Measurements from ENCODE around the gene TMEM214.

TMEM214 gene

GRCh38 chr2:27013738-27014137, 19.0 kb upstream of the TMEM214 start:
- DNase-seq: no peak

GRCh38 chr2:27014771-27015433, 17.9 kb upstream of the TMEM214 start:
- no peak for DNase-seq

GRCh38 chr2:27016801-27017325, 15.9 kb upstream of the TMEM214 start:
- peak; percentile 50 for DNase-seq

GRCh38 chr2:27018142-27018541, 14.6 kb upstream of the TMEM214 start:
- DNase-seq: no peak

GRCh38 chr2:27019459-27019858, 13.3 kb upstream of the TMEM214 start:
- no peak for DNase-seq

- no peak for DNase-seq
Observed at GRCh38 chr2:27019931-27020855, 12.6 kb upstream of the TMEM214 start.

GRCh38 chr2:27021253-27022049, 11.3 kb upstream of the TMEM214 start:
- no peak for DNase-seq

- DNase-seq: no peak
Observed at GRCh38 chr2:27023740-27024139, 9.0 kb upstream of the TMEM214 start.

GRCh38 chr2:27024188-27024587, 8.6 kb upstream of the TMEM214 start:
- no peak for DNase-seq

GRCh38 chr2:27024812-27025211, 8.0 kb upstream of the TMEM214 start:
- no peak for DNase-seq

GRCh38 chr2:27025281-27025800, 7.4 kb upstream of the TMEM214 start:
- no peak for DNase-seq

GRCh38 chr2:27025861-27026851, 6.6 kb upstream of the TMEM214 start:
- no peak for DNase-seq

- DNase-seq: no peak
Observed at GRCh38 chr2:27027211-27027651, 5.5 kb upstream of the TMEM214 start.

- no peak for DNase-seq
Observed at GRCh38 chr2:27029051-27029450, 3.7 kb upstream of the TMEM214 start.

GRCh38 chr2:27033253-27033852, 588 bp downstream of the TMEM214 start:
- DNase-seq: peak; percentile 23

GRCh38 chr2:27038012-27038411, 5.2 kb downstream of the TMEM214 start:
- DNase-seq: no peak

- no peak for DNase-seq
Observed at GRCh38 chr2:27038631-27039339, 6.0 kb downstream of the TMEM214 start.

- DNase-seq: no peak
Observed at GRCh38 chr2:27039426-27039825, 6.7 kb downstream of the TMEM214 start.

GRCh38 chr2:27039871-27040270, 7.1 kb downstream of the TMEM214 start:
- no peak for DNase-seq

- no peak for DNase-seq
Observed at GRCh38 chr2:27040282-27040681, 7.5 kb downstream of the TMEM214 start.

All from activated T-cell treated with anti-CD3 and anti-CD28 coated beads, Interleukin-2, amount 50 U/mL, for 1 hour (primary cell).